HCT116 (cell line): Measurements from ENCODE around the gene CRMP1. TPM values are rescaled to one million over a fixed set of nuclear protein-coding genes. Genes with fewer than 3 reads are reported as not detected.

Experiments
- ATAC-seq: fragments of 200-7000 bp; cut with Tn5 transposase; 2 replicates; pipeline ENCODE4 v1.9.1; 2020; ENCODE audit warnings: mild to moderate bottlenecking, moderate library complexity
- BruUV-seq: library from RNA; stranded (reverse); fragments of 400-500 nt; replicated peaks from 2 replicates; lab custom pipeline; 2021; lab: Mats Ljungman, UMichigan
- CTCF ChIA-PET: fragments of 300-600 bp; sonication (Branson Sonifier 250); formaldehyde crosslinking; loops from one replicate; lab custom pipeline; 2021; ENCODE audit warnings: antibody characterized with exemption; lab: Charles Lee
- POLR2A ChIA-PET: fragments of 300-600, 350-600 bp; sonication (Branson Sonifier 250); formaldehyde crosslinking; loops from one replicate; lab custom pipeline; 2021; ENCODE audit warnings: antibody characterized with exemption; lab: Charles Lee
- RAD21 ChIA-PET, 2 experiments: fragments of 300-600 bp; sonication (Branson Sonifier 250); formaldehyde crosslinking; loops; one replicate each; lab custom pipeline; 2023; ENCODE audit warnings: low total read pairs in 2 of 2; ENCODE audit not compliant: uncharacterized antibody in 2 of 2, unreplicated experiment in 2 of 2, low non-redundant PET in 1 of 2; lab: Charles Lee
- DNase-seq: peaks from one replicate; pipeline ENCODE4 v3.0.0-alpha.2; 2010; ENCODE audit warnings: low read depth, low spot score
- H2AFZ ChIP-seq: fragments of 200-600 bp; shearing (Covaris generic), sonication (generic); 2 replicates; pipeline ENCODE4 v1.6.1; 2017; ENCODE audit warnings: low read depth, mixed run types, mixed read lengths, antibody characterized with exemption, low read length; ENCODE audit not compliant: poor library complexity, severe bottlenecking
- H3K27ac ChIP-seq: 2 replicates; pipeline ENCODE4 v1.5.1; 2012; ENCODE audit warnings: low read depth, low read length
- H3K27me3 ChIP-seq: fragments of 200-600 bp; sonication (generic); 2 replicates; pipeline ENCODE4 v1.6.1; 2016; ENCODE audit warnings: mixed run types, low read length, mixed read lengths; ENCODE audit not compliant: insufficient read depth
- H3K36me3 ChIP-seq, 2 experiments: fragments of 200-500 bp in 1 of 2; fragments of 200-600 bp in 1 of 2; sonication (Bioruptor generic) in 1 of 2; sonication (generic) in 1 of 2; 2 replicates each; pipeline versions ENCODE4 v1.5.1 to v1.6.1; 2014 to 2016; ENCODE audit warnings: low read length in 2 of 2, inconsistent platforms in 1 of 2, mixed read lengths in 1 of 2, mixed run types in 1 of 2; ENCODE audit not compliant: insufficient read depth in 2 of 2, control insufficient read depth in 1 of 2
- H3K4me1 ChIP-seq, 2 experiments: fragments of 200-600 bp in 1 of 2; sonication (generic) in 1 of 2; 2 replicates each; pipeline versions ENCODE4 v1.5.1 to v1.6.1; 2012 to 2017; ENCODE audit warnings: low read length in 2 of 2, inconsistent platforms in 1 of 2, mild to moderate bottlenecking in 1 of 2, mixed read lengths in 1 of 2, mixed run types in 1 of 2, moderate library complexity in 1 of 2; ENCODE audit not compliant: insufficient read depth in 2 of 2, control insufficient read depth in 1 of 2
- H3K4me2 ChIP-seq: fragments of 200-600 bp; sonication (generic); 2 replicates; pipeline ENCODE4 v1.6.1; 2017; ENCODE audit warnings: mixed run types, low read length, mixed read lengths
- H3K4me3 ChIP-seq, 2 experiments: fragments of 200-600 bp in 1 of 2; sonication (generic) in 1 of 2; replicated peaks in 1 of 2; 2 replicates each; pipeline ENCODE4 v1.5.1; 2011 to 2016; ENCODE audit warnings: low read length in 2 of 2, control low read depth in 1 of 2, low read depth in 1 of 2, mild to moderate bottlenecking in 1 of 2, mixed read lengths in 1 of 2, mixed run types in 1 of 2
- H3K79me2 ChIP-seq: fragments of 200-600 bp; sonication (generic); 2 replicates; pipeline ENCODE4 v1.6.1; 2017; ENCODE audit warnings: mild to moderate bottlenecking, mixed run types, low read length, moderate library complexity, mixed read lengths; ENCODE audit not compliant: insufficient read depth
- H3K9ac ChIP-seq: fragments of 200-600 bp; sonication (generic); 2 replicates; pipeline ENCODE4 v1.6.1; 2016; ENCODE audit warnings: low read length, mixed read lengths
- H3K9me2 ChIP-seq: fragments of 200-600 bp; sonication (generic), shearing (Covaris generic); 2 replicates; pipeline ENCODE4 v1.6.1; 2017; ENCODE audit warnings: mixed run types, mild to moderate bottlenecking, moderate library complexity; ENCODE audit not compliant: insufficient read depth
- H3K9me3 ChIP-seq, 2 experiments: fragments of 200-500 bp in 1 of 2; fragments of 200-600 bp in 1 of 2; sonication (Bioruptor generic) in 1 of 2; sonication (generic) in 1 of 2; 2 replicates each; pipeline ENCODE4 v1.6.1; 2014 to 2017; ENCODE audit warnings: low read length in 2 of 2, mixed read lengths in 2 of 2, inconsistent platforms in 1 of 2, low read depth in 1 of 2, mild to moderate bottlenecking in 1 of 2, mixed run types in 1 of 2, moderate library complexity in 1 of 2; ENCODE audit not compliant: control insufficient read depth in 1 of 2, insufficient read depth in 1 of 2
- H4K20me1 ChIP-seq: fragments of 200-600 bp; sonication (generic), shearing (Covaris generic); 2 replicates; pipeline ENCODE4 v1.6.1; 2017; ENCODE audit warnings: mixed run types, mild to moderate bottlenecking, moderate library complexity; ENCODE audit not compliant: insufficient read depth
- CBX3 ChIP-seq: IDR thresholded peaks from 2 replicates; pipeline ENCODE4 v1.6.1; 2012; ENCODE audit warnings: low read depth
- EGR1 ChIP-seq: IDR thresholded peaks from 2 replicates; pipeline ENCODE4 v1.6.1; 2012; ENCODE audit warnings: low read depth
- EZH2 ChIP-seq: fragments of 200-600 bp; sonication (generic); IDR thresholded peaks from 2 replicates; pipeline ENCODE4 v1.6.1; 2017; ENCODE audit warnings: antibody characterized with exemption, mixed run types
- EZH2phosphoT487 ChIP-seq: fragments of 200-600 bp; IDR thresholded peaks from 2 replicates; pipeline ENCODE4 v1.6.1; 2018; ENCODE audit warnings: antibody characterized with exemption, borderline replicate concordance
- FOSL1 ChIP-seq: IDR thresholded peaks from 2 replicates; pipeline ENCODE4 v1.6.1; 2012; ENCODE audit warnings: low read depth
- SP1 ChIP-seq: IDR thresholded peaks from 2 replicates; pipeline ENCODE4 v1.6.1; 2012; ENCODE audit warnings: low read depth
- SRF ChIP-seq: IDR thresholded peaks from 2 replicates; pipeline ENCODE4 v1.6.1; 2012; ENCODE audit warnings: low read depth
- ZFX ChIP-seq: fragments of 450-650 bp; IDR thresholded peaks from 2 replicates; pipeline ENCODE4 v1.6.1; 2017
- intact Hi-C: fragments of 100-400 bp; cut with micrococcal nuclease; formaldehyde crosslinking; loops from 2 replicates; pipeline ENCODE4 v1.10.0; 2022
- total RNA-seq: library from RNA; stranded (reverse); gene quantifications from one replicate; pipeline ENCODE4 v1.2.1, GENCODE V29; 2021; ENCODE audit not compliant: unreplicated experiment
- TF ChIP-seq, protein P1 (sequence below): IDR thresholded peaks from 2 replicates; pipeline ENCODE4 v1.6.1; 2012
- TF ChIP-seq, protein P2 (sequence below), 3 experiments: fragments of 200-600 bp in 1 of 3; sonication (generic) in 1 of 3; IDR thresholded peaks in 2 of 3; conservative IDR thresholded peaks in 1 of 3; 2 replicates each; pipeline ENCODE4 v1.5.1; 2012 to 2017; ENCODE audit warnings: low read depth in 2 of 3, low read length in 2 of 3, antibody characterized with exemption in 1 of 3, borderline replicate concordance in 1 of 3, control low read depth in 1 of 3, mild to moderate bottlenecking in 1 of 3, mixed read lengths in 1 of 3, mixed run types in 1 of 3, moderate library complexity in 1 of 3; ENCODE audit not compliant: insufficient read depth in 1 of 3

Gene CRMP1
- total RNA-seq, 1 experiment from 2014 or later, result not detected

DNA sequence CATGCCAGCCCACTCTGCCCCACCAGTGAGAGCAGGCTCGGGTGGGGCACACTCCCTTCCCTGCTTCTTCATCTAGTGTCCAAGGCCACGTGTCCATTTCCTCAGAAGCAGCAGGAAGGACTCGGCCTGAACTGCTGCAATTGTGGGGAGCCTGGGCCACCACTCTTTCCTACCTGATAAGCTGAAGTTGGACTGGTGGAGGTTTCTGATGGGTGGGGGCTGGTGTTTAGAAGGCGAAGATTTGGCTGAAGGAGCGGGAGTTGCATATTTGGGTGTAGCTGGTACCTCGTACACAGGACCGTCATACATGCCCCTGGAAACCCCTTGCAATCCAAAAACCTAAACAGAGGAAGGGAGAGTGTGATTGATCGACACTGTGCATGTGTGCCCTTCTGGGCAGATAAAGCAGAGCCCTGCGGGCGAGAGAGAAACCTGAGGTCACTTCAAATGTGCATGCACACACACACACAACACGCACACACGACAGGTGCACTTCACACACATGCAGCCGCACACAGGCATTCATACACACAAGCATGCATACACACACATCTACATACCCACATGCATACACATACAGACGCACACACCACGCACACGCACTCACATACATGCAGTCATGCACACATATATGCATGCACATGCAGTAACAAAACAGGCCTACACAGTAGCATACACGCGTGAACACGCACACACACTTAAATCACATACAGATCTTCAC is 67.4 kb downstream of the CRMP1 start:
- H3K79me2 ChIP-seq, result no peaks in the 10 kb centered on the region
- no peaks in the 10 kb centered on the region for H3K36me3 ChIP-seq
- ChIA-PET CTCF (interaction anchor here (3.3 kb wide), 1 partner anchor 155 kb away, joined by 12 read pairs; no protein-coding TSS in a partner anchor), RAD21 (no interaction called here), POLR2A (no interaction called here)
- H3K9me3 ChIP-seq, result no peaks in the 10 kb centered on the region
- DNase-seq, result no peak
- TF ChIP-seq ZFX, result no peak
- TF ChIP-seq, protein P1, sequence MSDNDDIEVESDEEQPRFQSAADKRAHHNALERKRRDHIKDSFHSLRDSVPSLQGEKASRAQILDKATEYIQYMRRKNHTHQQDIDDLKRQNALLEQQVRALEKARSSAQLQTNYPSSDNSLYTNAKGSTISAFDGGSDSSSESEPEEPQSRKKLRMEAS, result no peak
- TF ChIP-seq FOSL1, result no peak
- TF ChIP-seq SP1, result no peak
- no peak for TF ChIP-seq CBX3
- no peak for TF ChIP-seq EZH2
- TF ChIP-seq SRF, result no peak
- TF ChIP-seq, protein P2, sequence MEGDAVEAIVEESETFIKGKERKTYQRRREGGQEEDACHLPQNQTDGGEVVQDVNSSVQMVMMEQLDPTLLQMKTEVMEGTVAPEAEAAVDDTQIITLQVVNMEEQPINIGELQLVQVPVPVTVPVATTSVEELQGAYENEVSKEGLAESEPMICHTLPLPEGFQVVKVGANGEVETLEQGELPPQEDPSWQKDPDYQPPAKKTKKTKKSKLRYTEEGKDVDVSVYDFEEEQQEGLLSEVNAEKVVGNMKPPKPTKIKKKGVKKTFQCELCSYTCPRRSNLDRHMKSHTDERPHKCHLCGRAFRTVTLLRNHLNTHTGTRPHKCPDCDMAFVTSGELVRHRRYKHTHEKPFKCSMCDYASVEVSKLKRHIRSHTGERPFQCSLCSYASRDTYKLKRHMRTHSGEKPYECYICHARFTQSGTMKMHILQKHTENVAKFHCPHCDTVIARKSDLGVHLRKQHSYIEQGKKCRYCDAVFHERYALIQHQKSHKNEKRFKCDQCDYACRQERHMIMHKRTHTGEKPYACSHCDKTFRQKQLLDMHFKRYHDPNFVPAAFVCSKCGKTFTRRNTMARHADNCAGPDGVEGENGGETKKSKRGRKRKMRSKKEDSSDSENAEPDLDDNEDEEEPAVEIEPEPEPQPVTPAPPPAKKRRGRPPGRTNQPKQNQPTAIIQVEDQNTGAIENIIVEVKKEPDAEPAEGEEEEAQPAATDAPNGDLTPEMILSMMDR (IDR thresholded peaks at IDR 0.05 in 2 of 3, conservative IDR thresholded peaks at IDR 0.05 in 1 of 3; ENCODE audit: borderline replicate concordance in 1 of 3, insufficient read depth in 1 of 3, low read depth in 2 of 3, low read length in 2 of 3), result no peak
- no peak for TF ChIP-seq EGR1
- TF ChIP-seq EZH2phosphoT487, result no peak
- BruUV-seq, result no TSS peak
- H3K27me3 ChIP-seq, result peaks cover 25% of the 10 kb centered on the region
- no peak overlapping the region for H3K27ac ChIP-seq
- no peaks in the 10 kb centered on the region for H3K9me2 ChIP-seq
- H3K4me3 ChIP-seq, result no peak overlapping the region
- H3K4me2 ChIP-seq, result no peak overlapping the region
- intact Hi-C loops, result no loop called here
- no peak for ATAC-seq
- peaks cover 0 to 7% of the 10 kb centered on the region in 2 experiments; a peak in 1 of 4 replicates for H3K4me1 ChIP-seq
- H2AFZ ChIP-seq, result no peak overlapping the region
- no peaks in the 10 kb centered on the region for H4K20me1 ChIP-seq
- H3K9ac ChIP-seq, result no peak overlapping the region
